Activated CD4-positive, CD25-positive, alpha-beta regulatory T cell (primary cell): ENCODE results near the gene KCNJ4.
A peak's percentile ranks its signal among the peaks of the same experiment; 100 is the strongest.
"Not testable (repeated sequence)": the region's sequence is repeated elsewhere in the genome, so short reads cannot be mapped to it uniquely, and the experiment has no call there.

Experiments used
- DNase-seq, 4 experiments: peaks; one replicate each; lab custom pipeline; 2025; lab: John Stamatoyannopoulos, UW

KCNJ4 gene

DNA sequence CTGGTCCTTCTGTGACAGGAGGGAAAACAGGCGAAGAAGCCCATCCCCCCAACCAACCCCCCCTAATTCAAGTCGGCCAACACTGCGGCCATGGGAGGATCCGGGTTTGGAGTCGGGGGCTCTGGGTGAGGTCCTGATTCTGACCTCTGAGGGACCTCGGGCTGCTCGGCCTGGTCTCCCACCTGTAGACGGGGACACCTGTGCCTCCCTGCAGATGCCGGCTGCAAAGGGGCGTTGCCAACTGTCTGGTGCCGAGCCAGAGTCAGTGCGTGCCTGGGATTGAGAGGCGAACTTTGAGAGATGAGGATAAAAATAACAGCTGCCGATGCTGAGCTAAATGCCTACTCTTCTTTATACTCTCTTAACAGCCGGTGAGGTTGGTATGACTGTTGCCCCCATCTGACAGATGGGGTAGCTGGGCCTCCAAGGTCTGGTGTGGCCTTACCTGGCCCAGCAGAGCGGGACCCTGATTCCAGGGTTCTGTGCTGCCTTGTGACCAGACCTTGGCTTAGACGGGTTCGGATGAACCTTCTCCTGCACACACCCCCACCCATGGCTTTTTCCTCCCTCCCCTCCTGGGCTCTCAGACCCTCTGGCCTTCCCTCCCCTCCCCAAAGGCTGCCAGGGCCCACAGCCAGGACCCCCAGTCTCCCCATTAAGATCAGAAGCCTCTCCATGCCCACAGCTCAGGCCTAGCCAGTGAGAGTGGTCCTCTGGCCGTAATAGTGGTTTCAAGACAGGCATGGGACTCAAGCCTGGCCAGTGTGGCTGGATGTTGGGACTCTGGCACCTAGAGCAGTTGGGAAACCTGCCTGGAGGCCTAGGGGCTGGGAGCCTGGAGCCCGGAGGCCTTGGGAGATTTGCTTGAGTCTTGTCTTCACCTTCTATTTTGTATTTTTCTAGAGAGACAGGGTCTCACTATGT, 41.7 kb downstream of the KCNJ4 start:
- no peak for DNase-seq

DNA sequence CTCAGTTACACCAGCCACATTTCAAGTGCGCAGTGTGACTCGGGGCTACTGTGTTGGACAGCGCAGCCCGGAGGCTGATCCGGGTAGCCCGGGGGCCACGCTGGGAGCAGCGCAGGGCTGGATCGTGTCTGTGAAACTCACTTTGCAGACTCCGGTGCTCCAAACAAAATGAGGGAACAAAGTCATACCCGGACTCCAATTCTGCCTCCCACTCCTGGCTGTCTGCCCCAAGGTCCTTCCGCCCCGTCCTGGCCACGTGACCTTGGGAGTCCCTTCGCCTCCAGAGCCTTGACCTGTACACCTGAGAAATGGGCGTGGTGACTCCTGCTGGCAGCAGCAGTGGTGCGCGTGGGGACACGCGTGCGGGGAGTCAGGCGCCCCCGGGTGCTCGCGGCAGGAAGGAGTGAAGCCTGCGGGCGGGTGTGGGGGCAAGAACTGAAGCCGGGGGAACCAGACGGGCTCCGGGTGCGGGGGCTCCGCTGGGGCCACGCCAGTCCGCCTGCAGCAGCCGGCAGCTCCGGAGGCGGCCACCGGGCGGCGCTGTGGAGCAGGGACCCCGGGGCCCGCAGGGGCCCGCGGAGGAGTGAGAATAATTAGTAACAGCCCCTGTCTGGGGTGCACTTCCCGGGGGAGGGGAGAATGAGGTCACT, 42.4 kb downstream of the KCNJ4 start:
- peak in 2 of 4 experiments; percentile 28 to 31 for DNase-seq

DNA sequence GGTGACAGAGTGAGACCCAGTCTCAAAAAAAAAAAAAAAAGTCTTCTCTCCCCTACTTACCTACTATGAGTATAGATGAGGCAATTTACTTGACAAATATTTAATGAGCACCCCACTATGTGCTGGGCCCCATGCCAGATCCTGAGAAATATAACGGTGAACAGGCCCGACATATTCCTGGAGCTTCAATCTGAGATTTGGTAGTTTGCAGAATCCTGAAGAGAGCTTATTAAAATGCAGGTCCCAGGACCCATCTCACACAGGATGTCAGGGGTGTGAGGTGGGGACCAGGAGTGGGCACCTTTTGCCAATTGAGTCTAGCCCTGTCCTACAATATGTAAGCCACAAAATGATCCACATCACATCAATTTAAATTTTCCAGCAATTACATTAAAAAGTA, 44.0 kb downstream of the KCNJ4 start:
- DNase-seq, result no peak

DNA sequence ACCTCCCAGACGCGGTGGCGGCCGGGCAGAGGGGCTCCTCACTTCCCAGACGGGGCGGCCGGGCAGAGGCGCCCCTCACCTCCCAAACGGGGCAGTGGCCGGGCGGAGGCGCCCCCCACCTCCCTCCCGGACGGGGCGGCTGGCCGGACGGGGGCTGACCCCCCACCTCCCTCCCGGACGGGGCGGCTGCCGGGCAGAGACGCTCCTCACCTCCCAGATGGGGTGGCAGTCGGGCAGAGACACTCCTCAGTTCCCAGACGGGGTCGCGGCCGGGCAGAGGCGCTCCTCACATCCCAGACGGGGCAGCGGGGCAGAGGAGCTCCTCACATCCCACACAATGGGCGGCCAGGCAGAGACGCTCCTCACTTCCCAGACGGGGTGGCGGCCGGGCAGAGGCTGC, 45.1 kb downstream of the KCNJ4 start:
- DNase-seq, result not testable (repeated sequence)

DNA sequence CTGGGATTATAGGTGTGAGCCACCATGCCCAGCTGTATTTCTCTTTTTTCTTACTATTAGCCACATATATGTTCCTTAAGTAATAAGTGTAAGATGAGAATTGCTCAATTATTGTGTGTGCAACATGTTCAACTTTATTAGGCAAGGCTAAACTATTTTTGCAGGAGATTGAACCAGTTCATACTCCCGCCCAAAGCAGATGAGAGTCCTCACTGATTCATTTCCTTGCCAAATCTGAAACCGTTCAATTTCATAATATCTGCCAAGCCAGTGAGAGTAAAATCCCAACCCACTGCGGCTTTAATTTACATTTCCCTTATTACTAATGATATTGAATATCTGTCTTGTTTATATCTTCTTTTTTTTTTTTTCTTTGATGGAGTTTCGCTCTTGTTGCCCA, 48.4 kb downstream of the KCNJ4 start:
- DNase-seq, result no peak

DNA sequence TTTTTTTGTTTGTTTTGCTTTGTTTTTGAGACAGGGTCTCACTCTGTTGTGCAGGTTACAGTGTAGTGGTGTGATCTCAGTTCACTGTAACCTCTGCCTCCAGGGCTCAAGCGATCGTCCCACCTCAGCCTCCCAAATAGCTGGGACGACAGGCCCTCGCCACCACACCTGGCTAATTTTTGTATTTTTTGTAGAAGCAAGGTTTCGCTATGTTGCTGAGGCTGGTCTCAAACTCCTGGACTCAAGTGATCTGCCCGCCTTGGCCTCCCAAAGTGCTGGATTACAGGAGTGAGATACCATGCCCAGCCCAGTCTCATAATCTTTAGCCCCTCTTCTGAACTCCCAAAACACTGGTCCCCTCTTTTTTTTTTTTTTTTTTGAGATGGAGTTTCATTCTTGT, 50.6 kb downstream of the KCNJ4 start:
- no peak for DNase-seq

DNA sequence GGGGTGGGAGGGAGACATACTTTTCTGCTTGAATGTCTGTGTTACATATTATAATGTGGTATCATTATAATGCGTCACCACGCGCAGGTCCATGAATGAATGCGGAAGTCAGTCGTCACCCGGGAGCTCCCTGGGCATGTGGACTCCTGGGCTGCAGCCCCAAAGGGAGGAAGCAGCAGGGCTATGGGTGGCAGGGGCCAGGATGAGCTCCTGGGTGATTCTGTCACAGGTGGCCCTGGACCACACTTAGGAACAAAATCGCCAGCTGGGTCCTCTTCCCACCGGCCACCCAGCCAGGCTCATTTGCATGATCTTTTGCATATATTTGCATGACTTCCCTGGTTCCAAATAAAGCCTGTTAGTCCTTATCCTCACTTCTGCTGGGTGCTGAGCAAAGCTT, 51.2 kb downstream of the KCNJ4 start:
- DNase-seq, result no peak

DNA sequence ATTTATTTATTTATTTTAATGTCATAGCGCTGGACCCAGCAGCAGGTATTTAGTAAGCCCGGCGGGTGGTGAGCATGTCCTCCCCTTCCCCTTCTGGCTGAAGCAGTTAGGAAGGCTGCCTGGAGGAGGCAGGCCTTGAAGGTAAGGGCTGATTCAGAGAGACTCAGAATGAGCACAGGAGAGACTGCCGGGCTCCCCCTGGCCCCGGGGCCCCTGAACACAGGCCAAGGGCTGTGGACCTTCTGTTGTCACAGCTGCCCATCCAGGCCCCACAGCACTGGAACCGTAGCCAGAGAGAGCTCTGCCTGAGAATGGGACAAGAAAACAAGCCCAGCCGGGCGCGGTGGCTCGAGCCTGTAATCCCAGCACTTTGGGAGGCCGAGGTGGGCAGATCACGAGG, 52.8 kb downstream of the KCNJ4 start:
- DNase-seq, result no peak

DNA sequence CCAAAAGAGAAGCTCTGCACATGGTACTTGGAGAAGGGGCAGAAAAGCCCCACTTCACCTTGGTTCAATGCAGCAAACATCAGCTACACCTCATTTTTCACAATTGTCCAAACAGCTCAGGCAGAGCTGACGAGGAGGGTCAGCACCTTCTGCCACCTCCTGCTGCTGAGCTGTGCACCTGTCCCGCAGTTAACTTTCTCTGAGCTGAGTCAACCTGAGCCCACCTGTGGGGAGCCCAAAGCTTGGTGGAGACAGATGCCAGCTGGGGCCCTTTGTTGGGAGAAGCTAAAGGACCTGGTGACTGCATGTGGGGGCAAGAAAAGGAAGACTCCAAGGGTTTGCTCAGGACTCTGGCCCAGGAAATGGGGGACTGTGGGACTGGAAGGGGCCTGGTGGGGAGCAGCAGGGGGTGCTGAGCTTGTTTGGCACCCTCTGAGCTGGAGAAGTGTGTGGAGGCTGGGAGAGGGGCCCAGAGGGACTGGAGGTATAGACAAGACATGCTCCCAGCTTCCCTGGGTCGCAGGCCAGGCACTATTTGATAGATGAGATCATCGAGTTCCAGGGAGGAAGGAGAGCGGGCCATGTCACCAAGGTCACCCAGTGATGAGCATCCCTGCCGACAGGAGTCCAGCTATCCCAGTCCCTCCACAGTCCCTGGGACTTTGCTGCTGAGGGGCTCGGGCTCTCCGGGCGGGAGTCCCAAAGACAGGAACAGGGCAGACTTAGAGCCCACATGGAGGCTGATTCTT, 53.5 kb downstream of the KCNJ4 start:
- DNase-seq, result no peak

DNA sequence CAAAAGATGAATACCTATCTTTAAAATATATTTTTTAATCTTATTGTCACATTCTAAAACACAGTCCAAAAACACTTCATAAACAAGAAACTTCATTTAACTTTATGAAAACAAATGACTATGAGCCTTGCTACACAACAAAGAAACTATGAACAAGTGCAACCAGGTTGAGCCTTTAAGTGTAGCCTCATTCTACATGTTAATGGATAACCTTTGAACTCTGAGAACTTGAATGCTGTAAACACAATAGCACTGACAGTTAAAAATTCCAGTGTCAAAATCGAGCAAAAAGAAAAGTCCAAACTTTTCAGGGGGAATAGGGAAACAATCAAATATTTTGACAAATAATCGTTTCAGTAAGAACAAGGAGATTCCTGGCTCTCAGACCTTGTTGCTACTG, 54.7 kb downstream of the KCNJ4 start:
- not testable (repeated sequence) for DNase-seq

DNA sequence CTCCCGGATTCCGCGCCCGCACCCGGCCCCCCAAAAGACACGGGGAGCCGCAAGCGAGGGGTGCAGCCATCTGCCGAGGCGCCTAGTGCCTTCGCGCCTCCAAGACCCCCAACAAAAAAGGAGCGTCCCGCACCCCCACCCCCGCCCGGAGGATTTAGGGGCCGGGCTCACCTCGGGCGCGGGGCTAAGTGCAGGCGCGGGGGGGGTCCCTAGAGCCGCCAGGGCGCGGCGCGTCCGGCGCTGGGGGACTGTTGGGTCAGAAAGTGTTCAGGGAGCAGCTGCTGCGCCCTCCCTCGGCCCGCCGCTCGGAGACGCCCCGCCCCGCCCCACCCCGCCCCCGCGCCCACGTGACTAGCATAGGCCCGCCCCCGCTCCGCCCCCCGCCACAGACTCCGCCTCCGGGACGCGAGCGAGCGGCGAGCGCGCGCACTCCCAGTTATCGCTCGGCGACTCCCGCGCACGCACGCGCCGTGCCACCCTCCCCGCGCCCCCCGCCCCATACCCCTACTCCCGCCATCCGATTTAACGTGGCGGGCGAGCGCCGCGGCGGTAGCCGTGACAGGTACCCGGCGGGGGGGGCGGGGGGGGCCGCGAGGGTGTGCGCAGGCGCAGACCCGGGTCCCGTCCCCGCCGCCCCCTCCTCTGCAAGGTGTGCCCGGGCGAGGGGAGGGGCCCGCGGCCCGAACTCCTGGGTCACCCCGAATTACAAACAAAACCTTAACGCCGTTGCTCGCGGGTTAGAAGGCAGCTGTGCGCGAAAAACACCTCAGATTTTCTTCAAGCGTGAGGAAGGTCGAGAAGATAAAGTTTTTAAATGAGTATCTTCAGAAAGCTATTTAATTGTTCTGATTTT, 56.2 kb downstream of the KCNJ4 start:
- DNase-seq, result peak; percentile 66 to 82 (median 72)

DNA sequence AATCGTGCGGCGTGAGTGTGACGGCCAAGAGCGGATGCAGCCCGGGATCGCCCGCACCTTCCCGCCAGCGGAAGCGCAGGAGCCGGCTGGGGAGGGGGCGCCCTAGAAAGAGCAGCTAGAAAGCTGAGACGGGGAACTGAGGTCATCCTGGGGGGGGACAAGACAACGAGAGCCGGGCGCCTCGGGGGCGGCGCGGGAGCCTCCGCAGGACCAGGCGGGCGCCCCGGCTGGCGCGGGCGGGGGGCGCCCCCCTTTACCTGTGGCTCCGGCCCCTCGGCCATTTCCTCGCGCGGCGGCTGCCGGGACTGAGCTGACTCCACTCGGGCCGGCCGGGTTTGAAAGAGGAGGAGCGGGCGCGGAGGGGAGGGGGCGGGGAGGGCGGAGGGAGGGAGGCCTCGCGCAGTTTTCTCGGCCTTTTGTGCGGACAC, 56.8 kb downstream of the KCNJ4 start:
- peak in 1 of 4 experiments; percentile 24 for DNase-seq

DNA sequence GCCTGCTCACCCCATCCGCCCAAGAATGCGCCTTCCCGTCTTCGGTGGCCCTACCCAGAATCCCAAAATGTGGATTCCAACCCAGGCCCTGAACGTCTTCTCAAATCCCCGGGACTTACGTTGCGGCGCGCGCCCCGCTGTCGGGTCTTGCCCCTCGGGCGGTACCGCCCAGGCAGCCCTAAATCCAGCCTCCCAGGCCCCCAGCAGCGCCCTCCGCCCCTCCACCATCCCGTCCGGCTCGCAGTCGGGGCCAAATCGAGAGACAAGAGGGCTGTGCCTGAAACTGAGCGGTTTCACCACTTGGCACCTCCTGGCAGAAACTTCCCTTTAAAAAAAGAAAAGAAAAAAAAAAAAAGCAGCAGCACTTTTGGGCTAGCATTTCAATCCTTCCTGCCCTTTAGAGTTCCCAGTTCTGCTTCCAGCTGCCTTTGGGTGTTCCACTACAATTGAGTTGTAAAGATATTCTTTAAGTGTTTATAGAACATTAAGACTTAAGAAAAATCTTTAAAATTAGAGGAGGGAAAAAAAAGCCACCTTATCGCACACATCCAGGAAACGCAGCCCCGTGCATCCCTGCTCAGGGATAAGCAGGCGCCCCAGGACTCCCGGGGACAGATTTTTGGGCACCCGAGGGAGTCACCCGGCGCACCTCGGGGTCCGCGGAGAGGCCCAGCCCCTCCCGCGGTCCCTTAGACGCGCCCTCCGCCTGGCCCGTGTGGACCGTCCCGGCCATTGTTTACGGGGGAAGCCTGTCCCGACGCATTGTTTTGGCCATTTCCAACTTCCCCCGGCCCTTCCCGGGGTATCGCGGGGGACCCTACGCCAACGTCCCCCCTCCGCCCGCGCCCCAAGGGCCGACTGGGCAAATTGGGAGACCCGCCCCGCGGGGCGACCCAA, 57.6 kb downstream of the KCNJ4 start:
- DNase-seq, result no peak

DNA sequence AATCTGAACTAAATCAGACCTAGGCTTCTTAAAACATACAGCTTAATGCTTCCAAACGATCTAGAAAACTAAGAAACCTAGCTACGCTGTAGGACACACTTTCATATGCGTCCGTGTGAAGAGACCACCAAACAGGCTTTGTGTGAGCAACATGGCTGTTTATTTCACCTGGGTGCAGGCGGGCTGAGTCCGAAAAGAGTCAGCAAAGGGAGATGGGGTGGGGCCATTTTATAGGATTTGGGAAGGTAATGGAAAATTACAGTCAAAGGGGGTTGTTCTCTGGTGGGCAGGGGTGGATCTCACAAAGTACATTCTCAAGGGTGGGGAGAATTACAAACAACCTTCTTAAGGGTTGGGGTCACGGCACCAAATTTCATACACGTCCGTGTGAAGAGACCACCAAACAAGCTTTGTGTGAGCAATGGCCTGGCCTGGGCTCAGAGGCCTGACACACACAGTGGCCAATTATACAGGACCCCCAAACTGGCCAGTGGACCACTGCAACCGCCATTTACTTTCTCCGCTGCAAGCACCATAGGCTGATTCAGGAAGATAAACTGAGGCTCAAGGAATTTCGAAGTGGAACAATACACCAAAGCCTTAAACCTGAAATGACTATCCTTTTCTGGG, 58.4 kb downstream of the KCNJ4 start:
- not testable (repeated sequence) for DNase-seq

DNA sequence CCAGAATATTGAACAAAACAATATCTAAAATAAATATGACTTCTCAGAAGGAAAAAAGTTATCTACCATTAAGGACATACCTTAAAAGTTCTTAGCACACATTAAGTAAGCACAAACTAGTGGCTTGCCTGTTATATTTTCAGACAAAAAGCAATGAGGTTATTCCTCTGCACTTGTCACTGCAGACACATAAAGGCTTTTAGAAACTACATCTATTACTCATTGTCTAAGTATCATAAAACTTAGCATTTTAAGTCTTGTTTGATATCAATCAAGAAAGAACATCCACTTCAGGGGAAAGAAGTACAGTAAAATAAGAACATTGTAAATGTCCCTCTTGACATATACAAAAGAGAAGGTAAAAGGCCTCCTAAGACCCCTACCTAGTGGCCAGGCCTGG, 59.1 kb downstream of the KCNJ4 start:
- DNase-seq, result not testable (repeated sequence)

DNA sequence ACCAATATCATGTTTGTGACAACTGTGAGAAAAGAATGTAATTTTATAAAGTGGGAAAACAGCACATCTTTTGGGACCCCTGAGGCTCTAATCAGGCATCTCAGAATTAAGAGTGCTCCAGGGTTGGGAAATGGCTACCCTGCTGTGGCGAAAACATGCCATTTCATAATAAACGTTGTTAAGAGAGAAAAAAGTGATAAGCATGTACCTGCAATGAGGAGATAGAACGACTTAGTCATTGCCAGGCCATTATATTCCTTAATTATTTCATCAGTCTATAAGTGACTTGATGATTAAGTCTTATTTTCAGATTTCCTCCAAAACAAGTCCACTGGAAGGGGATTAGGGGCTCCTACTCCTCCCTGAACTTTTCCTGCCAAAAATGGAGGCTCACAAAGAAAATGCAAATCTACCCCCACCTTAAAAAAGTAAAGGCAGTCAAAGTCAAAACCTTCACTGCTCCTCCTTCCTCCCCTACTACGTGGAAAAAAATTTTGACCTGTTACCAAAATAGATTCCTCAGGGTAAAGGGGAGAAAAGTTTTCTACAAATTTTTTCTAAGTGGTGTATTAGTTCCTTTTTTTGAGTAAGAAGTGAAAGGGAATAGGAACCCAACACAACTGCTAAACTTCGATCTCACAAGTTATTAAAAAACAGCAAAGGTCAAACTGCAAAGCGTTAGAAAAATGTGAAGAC, 59.9 kb downstream of the KCNJ4 start:
- DNase-seq, result not testable (repeated sequence)

DNA sequence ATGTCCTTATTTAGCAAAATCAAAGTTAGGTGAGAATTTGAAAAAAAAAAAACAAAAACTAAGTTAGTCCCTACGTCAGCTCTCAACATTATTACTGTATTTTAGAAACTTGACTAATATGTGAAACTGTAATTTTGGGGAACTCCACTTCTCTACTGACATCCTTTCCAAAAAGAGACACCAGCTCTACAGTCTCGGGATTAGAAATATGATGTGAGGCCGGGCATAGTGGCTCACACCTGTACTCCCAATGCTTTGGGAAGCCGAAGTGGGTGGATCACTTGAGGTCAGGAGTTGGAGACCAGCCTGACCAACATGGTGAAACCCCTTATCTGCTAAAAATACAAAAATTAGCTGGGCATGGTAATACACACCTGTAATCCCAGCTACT, 65.6 kb downstream of the KCNJ4 start:
- DNase-seq, result not testable (repeated sequence)

DNA sequence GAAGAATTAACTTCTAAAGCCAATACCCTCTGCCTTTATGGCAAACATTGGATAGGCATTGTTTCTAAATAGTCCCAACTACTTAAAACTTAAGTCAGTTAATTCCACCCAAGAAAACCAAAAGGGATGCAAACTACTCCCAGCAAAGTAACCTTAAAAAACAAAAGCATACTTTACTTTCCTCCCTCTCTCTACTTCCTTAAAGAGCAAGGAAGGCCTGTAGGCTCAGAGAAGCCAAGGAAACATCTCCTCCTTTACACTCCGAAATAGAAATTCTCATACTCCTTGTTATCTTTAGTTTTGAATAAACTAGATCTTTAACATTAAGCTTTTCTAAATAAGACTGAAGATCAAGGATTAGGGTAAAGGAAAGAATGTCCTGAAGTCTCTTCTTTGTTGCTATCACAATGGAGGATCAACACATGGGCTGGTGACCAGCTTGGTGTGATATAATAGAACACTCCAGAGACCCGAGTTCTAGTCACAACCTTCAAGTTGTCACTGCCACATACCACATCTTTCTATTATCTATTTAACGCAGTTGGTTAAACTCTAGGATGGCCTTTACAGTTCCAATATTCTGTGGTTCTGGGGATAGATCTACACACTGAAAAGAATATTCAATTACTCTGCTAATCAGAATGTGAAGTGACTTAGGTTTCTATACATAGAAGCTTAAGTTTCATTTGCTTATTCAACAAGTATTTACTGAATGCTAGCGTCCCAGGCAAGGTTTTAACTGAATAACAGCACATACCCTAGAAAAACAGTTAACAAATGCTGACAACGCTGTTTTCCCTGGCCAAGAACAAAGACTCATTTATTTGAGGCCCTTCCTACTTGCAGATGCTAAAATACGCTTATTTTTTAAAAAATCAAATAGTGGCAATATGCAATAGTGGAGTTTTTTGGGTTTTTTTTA, 66.2 kb downstream of the KCNJ4 start:
- not testable (repeated sequence) for DNase-seq
